A549 (cell line): ENCODE measurements around the gene UGT1A10. TPM values are rescaled to one million over a fixed set of nuclear protein-coding genes. Genes with fewer than 3 reads are reported as not detected.
A peak's percentile ranks its signal among the peaks of the same experiment; 100 is the strongest.

Experiments
- ATAC-seq, 2 experiments: fragments of 200-7000 bp in 1 of 2; fragments of >200 bp in 1 of 2; cut with Nextera tagmentation in 1 of 2; cut with Tn5 transposase in 1 of 2; 3 replicates each; pipeline versions ENCODE4 v1.8.0 to v1.9.1; 2018 to 2020; ENCODE audit warnings: mild to moderate bottlenecking in 1 of 2, moderate library complexity in 1 of 2
- CTCF ChIA-PET: fragments of 300-600 bp; sonication (Branson Sonifier 250); formaldehyde crosslinking; extraction: SDS; loops from one replicate; lab custom pipeline; 2021; ENCODE audit warnings: antibody characterized with exemption, inconsistent platforms; lab: Yijun Ruan, JAX
- POLR2A ChIA-PET: fragments of 350-600 bp; formaldehyde crosslinking; extraction: SDS; loops from one replicate; lab custom pipeline; 2021; ENCODE audit warnings: antibody characterized with exemption, inconsistent platforms; lab: Yijun Ruan, JAX
- DNase-seq, 2 experiments: peaks; one replicate each; pipeline versions ENCODE4 v3.0.0 to v3.0.0-alpha.2; 2011 to 2016; ENCODE audit warnings: low read depth in 1 of 2, low spot score in 1 of 2
- FAIRE-seq: peaks from 2 replicates; lab custom pipeline; 2011; peaks lifted over from hg19 to GRCh38; lab: Jason Lieb, UNC
- H3K27ac ChIP-seq, 2 experiments: fragments of >200 bp; sonication (Bioruptor Twin); formaldehyde crosslinking; 3 replicates each; pipeline ENCODE4 v1.5.1; 2016 to 2017
- H3K4me1 ChIP-seq: fragments of >200 bp; sonication (Bioruptor Twin); formaldehyde crosslinking; 3 replicates; pipeline ENCODE4 v1.6.1; 2016
- H3K4me2 ChIP-seq: fragments of >200 bp; sonication (Bioruptor Twin); formaldehyde crosslinking; 3 replicates; pipeline ENCODE4 v1.6.1; 2016
- H3K4me3 ChIP-seq: fragments of >200 bp; sonication (Bioruptor Twin); formaldehyde crosslinking; 3 replicates; pipeline ENCODE4 v1.5.1; 2016
- H3K9me3 ChIP-seq: fragments of >200 bp; sonication (Bioruptor Twin); formaldehyde crosslinking; 3 replicates; pipeline ENCODE4 v1.6.1; 2016
- BCL3 ChIP-seq: fragments of >200 bp; sonication (Bioruptor Twin); formaldehyde crosslinking; IDR thresholded peaks from 3 replicates; pipeline ENCODE4 v1.6.1; 2016
- CBX2 ChIP-seq: fragments of 200-600 bp; sonication (generic); IDR thresholded peaks from 2 replicates; pipeline ENCODE4 v1.6.1; 2016; ENCODE audit warnings: low read depth, mild to moderate bottlenecking, borderline replicate concordance
- CBX8 ChIP-seq: fragments of 200-600 bp; sonication (generic); IDR thresholded peaks from 2 replicates; pipeline ENCODE4 v1.6.1; 2016
- CHD4 ChIP-seq: fragments of 200-600 bp; sonication (generic); IDR thresholded peaks from 2 replicates; pipeline ENCODE4 v1.6.1; 2016; ENCODE audit warnings: antibody characterized with exemption, mild to moderate bottlenecking, borderline replicate concordance
- CTCF ChIP-seq: fragments of >200 bp; sonication (Bioruptor Twin); formaldehyde crosslinking; IDR thresholded peaks from 3 replicates; pipeline ENCODE4 v1.5.1; 2016
- E2F6 ChIP-seq: IDR thresholded peaks from 2 replicates; pipeline ENCODE4 v1.6.1; 2012; ENCODE audit warnings: low read depth, borderline replicate concordance
- EHMT2 ChIP-seq: fragments of 200-600 bp; sonication (generic); IDR thresholded peaks from 2 replicates; pipeline ENCODE4 v1.6.1; 2016; ENCODE audit warnings: antibody characterized with exemption, low read depth, mild to moderate bottlenecking, moderate library complexity
- EP300 ChIP-seq, 2 experiments: fragments of >200 bp; sonication (Bioruptor Twin); formaldehyde crosslinking; IDR thresholded peaks; 2 replicates in 1 of 2; 3 replicates in 1 of 2; pipeline ENCODE4 v1.6.1; 2016 to 2017
- FOSL2 ChIP-seq, 2 experiments: fragments of 450-650 bp in 1 of 2; fragments of >200 bp in 1 of 2; sonication (Bioruptor Twin) in 1 of 2; formaldehyde crosslinking; IDR thresholded peaks; 2 replicates each; pipeline versions ENCODE4 v1.5.0 to v1.6.1; 2016 to 2020; ENCODE audit warnings: mild to moderate bottlenecking in 1 of 2, moderate library complexity in 1 of 2
- HES2 ChIP-seq: fragments of >200 bp; sonication (Bioruptor Twin); formaldehyde crosslinking; IDR thresholded peaks from 2 replicates; pipeline ENCODE4 v1.6.1; 2016
- HEYL ChIP-seq: fragments of 250-450 bp; sonication (Bioruptor Pico); IDR thresholded peaks from 2 replicates; pipeline ENCODE4 v1.8.0; 2021; ENCODE audit warnings: mild to moderate bottlenecking, moderate library complexity
- HOXA7 ChIP-seq: fragments of 250-450 bp; sonication (Bioruptor Pico); IDR thresholded peaks from 2 replicates; pipeline ENCODE4 v1.5.0; 2020; ENCODE audit warnings: mild to moderate bottlenecking, moderate library complexity
- HOXB13 ChIP-seq: fragments of 250-450 bp; sonication (Bioruptor Pico); IDR thresholded peaks from 2 replicates; pipeline ENCODE4 v1.5.0; 2020; ENCODE audit warnings: low read depth, mild to moderate bottlenecking, moderate library complexity
- HOXB5 ChIP-seq: fragments of 250-450 bp; sonication (Bioruptor Pico); IDR thresholded peaks from 2 replicates; pipeline ENCODE4 v1.5.0; 2020; ENCODE audit warnings: mild to moderate bottlenecking, moderate library complexity
- JUN ChIP-seq, 2 experiments: fragments of >200 bp; sonication (Bioruptor Twin); formaldehyde crosslinking; IDR thresholded peaks; 2 replicates in 1 of 2; 3 replicates in 1 of 2; pipeline ENCODE4 v1.6.1; 2016 to 2017
- KDM1A ChIP-seq: fragments of 200-600 bp; sonication (generic); IDR thresholded peaks from 2 replicates; pipeline ENCODE4 v1.6.1; 2016; ENCODE audit warnings: low read depth, mild to moderate bottlenecking
- MAFK ChIP-seq: fragments of 450-650 bp; IDR thresholded peaks from 2 replicates; pipeline ENCODE4 v1.6.1; 2014; ENCODE audit not compliant: partially characterized antibody
- MYC ChIP-seq: IDR thresholded peaks from 2 replicates; pipeline ENCODE4 v1.6.1; 2012; ENCODE audit warnings: mild to moderate bottlenecking, inconsistent platforms, low read length, improper control_type of control experiment, borderline replicate concordance
- NFE2L2 ChIP-seq: fragments of 150-350 bp; conservative IDR thresholded peaks from 2 replicates; pipeline ENCODE4 v1.6.1; 2014; ENCODE audit warnings: low read length
- NPAS2 ChIP-seq: fragments of 250-450 bp; sonication (Bioruptor Pico); IDR thresholded peaks from 2 replicates; pipeline ENCODE4 v1.8.0; 2022; ENCODE audit warnings: mild to moderate bottlenecking, moderate library complexity, borderline replicate concordance
- NR3C1 ChIP-seq: fragments of >200 bp; sonication (Bioruptor Twin); formaldehyde crosslinking; IDR thresholded peaks from 3 replicates; pipeline ENCODE4 v1.6.1; 2017
- PHF8 ChIP-seq: fragments of 200-600 bp; sonication (generic); IDR thresholded peaks from 2 replicates; pipeline ENCODE4 v1.6.1; 2016; ENCODE audit warnings: low read depth, mild to moderate bottlenecking, antibody characterized with exemption, moderate library complexity, borderline replicate concordance
- RCOR1 ChIP-seq: fragments of 150-350 bp; IDR thresholded peaks from 2 replicates; pipeline ENCODE4 v1.6.1; 2014; ENCODE audit warnings: antibody characterized with exemption, low read length, low read depth
- SMC3 ChIP-seq: fragments of >200 bp; sonication (Bioruptor Twin); formaldehyde crosslinking; IDR thresholded peaks from 3 replicates; pipeline ENCODE4 v1.6.1; 2018; ENCODE audit warnings: inconsistent platforms
- SREBF2 ChIP-seq: fragments of 450-650 bp; IDR thresholded peaks from 2 replicates; pipeline ENCODE4 v1.6.1; 2014; ENCODE audit warnings: mild to moderate bottlenecking, moderate library complexity
- USF2 ChIP-seq: fragments of 450-650 bp; IDR thresholded peaks from 2 replicates; pipeline ENCODE4 v1.6.1; 2014; ENCODE audit warnings: antibody characterized with exemption
- ZSCAN20 ChIP-seq: fragments of 250-450 bp; sonication (Bioruptor Pico); IDR thresholded peaks from 2 replicates; pipeline ENCODE4 v1.8.0; 2022; ENCODE audit warnings: mild to moderate bottlenecking, moderate library complexity
- polyA plus RNA-seq, 4 experiments: library from polyadenylated mRNA; depleted of rRNA in 3 of 4; stranded (reverse); fragments of >200 nt; fragmentation: RNase III in 1 of 4; extraction: RNeasy Plus Mini Kit Qiagen cat#74134 plus additional on column Dnase treatment in 1 of 4; gene quantifications; 2 replicates in 3 of 4; 3 replicates in 1 of 4; pipeline ENCODE4 v1.2.3, GENCODE V29; 2011 to 2017
- TF ChIP-seq, protein P1 (sequence below): fragments of 250-450 bp; sonication (Bioruptor Pico); IDR thresholded peaks from 2 replicates; pipeline ENCODE4 v1.5.0; 2021; ENCODE audit warnings: mild to moderate bottlenecking, moderate library complexity, borderline replicate concordance
- TF ChIP-seq, protein P2 (sequence below): fragments of 200-600 bp; sonication (generic); IDR thresholded peaks from 2 replicates; pipeline ENCODE4 v1.6.1; 2016; ENCODE audit warnings: antibody characterized with exemption, mild to moderate bottlenecking, moderate library complexity

The UGT1A10 gene
- polyA plus RNA-seq, 2 of the 4 experiments (the other 2 are of a cell fraction), result 0.10 TPM; not detected in 1

GRCh38 chr2:233756429-233757081 is 120.3 kb downstream of the UGT1A10 start (continued):
- TF ChIP-seq, protein P1, sequence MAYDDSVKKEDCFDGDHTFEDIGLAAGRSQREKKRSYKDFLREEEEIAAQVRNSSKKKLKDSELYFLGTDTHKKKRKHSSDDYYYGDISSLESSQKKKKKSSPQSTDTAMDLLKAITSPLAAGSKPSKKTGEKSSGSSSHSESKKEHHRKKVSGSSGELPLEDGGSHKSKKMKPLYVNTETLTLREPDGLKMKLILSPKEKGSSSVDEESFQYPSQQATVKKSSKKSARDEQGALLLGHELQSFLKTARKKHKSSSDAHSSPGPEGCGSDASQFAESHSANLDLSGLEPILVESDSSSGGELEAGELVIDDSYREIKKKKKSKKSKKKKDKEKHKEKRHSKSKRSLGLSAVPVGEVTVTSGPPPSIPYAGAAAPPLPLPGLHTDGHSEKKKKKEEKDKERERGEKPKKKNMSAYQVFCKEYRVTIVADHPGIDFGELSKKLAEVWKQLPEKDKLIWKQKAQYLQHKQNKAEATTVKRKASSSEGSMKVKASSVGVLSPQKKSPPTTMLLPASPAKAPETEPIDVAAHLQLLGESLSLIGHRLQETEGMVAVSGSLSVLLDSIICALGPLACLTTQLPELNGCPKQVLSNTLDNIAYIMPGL (CRISPR knock-in tag), result no peak
- TF ChIP-seq HOXB13 (CRISPR knock-in tag), result 0 out of 2 replicates have a peak, but pooled peaks have one; percentile 7
- TF ChIP-seq E2F6, result no peak; the same call in 1 of the 2 replicates
- no peak for TF ChIP-seq NPAS2 (CRISPR knock-in tag)
- TF ChIP-seq MAFK, result no peak
- no peak for TF ChIP-seq CTCF
- TF ChIP-seq EHMT2, result no peak
- no peak for TF ChIP-seq HEYL
- no peak for TF ChIP-seq ZSCAN20 (CRISPR knock-in tag)
- TF ChIP-seq, protein P2, sequence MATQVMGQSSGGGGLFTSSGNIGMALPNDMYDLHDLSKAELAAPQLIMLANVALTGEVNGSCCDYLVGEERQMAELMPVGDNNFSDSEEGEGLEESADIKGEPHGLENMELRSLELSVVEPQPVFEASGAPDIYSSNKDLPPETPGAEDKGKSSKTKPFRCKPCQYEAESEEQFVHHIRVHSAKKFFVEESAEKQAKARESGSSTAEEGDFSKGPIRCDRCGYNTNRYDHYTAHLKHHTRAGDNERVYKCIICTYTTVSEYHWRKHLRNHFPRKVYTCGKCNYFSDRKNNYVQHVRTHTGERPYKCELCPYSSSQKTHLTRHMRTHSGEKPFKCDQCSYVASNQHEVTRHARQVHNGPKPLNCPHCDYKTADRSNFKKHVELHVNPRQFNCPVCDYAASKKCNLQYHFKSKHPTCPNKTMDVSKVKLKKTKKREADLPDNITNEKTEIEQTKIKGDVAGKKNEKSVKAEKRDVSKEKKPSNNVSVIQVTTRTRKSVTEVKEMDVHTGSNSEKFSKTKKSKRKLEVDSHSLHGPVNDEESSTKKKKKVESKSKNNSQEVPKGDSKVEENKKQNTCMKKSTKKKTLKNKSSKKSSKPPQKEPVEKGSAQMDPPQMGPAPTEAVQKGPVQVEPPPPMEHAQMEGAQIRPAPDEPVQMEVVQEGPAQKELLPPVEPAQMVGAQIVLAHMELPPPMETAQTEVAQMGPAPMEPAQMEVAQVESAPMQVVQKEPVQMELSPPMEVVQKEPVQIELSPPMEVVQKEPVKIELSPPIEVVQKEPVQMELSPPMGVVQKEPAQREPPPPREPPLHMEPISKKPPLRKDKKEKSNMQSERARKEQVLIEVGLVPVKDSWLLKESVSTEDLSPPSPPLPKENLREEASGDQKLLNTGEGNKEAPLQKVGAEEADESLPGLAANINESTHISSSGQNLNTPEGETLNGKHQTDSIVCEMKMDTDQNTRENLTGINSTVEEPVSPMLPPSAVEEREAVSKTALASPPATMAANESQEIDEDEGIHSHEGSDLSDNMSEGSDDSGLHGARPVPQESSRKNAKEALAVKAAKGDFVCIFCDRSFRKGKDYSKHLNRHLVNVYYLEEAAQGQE, result no peak
- TF ChIP-seq KDM1A, result no peak
- no peak for TF ChIP-seq RCOR1
- TF ChIP-seq BCL3, result peak; percentile 92; the same call in 2 of the 3 replicates
- no peak for TF ChIP-seq NFE2L2
- no peak for TF ChIP-seq CBX8
- TF ChIP-seq SREBF2, result no peak

- CTCF ChIA-PET, result interaction anchor here (1.6 kb wide), 1 partner anchor 75 kb away, joined by 5 read pairs; no protein-coding TSS in a partner anchor
- ATAC-seq, result no peak
- TF ChIP-seq JUN (IDR thresholded peaks at IDR 0.05), result no peak
- no peak for TF ChIP-seq NR3C1
- TF ChIP-seq SMC3, result no peak
- no peak for TF ChIP-seq USF2
- TF ChIP-seq HOXB13 (CRISPR knock-in tag), result no peak
- TF ChIP-seq HOXA7 (CRISPR knock-in tag), result no peak
- TF ChIP-seq CHD4, result no peak
- TF ChIP-seq RCOR1, result no peak
- TF ChIP-seq FOSL2 (IDR thresholded peaks at IDR 0.05), result no peak
- TF ChIP-seq FOSL2 (CRISPR knock-in tag; IDR thresholded peaks at IDR 0.05), result no peak
- no peak for TF ChIP-seq HES2
- no peak for TF ChIP-seq MYC
- TF ChIP-seq CBX2, result no peak
- no peak for TF ChIP-seq EP300 (IDR thresholded peaks at IDR 0.05)
- no peak for TF ChIP-seq PHF8
- TF ChIP-seq HOXB5, result no peak
Measured at GRCh38 chr2:233758141-233758540, 121.9 kb downstream of the UGT1A10 start.

More at GRCh38 chr2:233758141-233758540, 121.9 kb downstream of the UGT1A10 start:
- FAIRE-seq (no peak), DNase-seq (no peak)
- peaks cover 46% of the 10 kb centered on the region for H3K4me1 ChIP-seq
- no peak overlapping the region for H3K4me3 ChIP-seq
- H3K27ac ChIP-seq, result peak overlapping the region; percentile 91 to 94
- peak overlapping the region; percentile 57; the same call in 2 of the 3 replicates for H3K4me2 ChIP-seq
- peaks cover 24% of the 10 kb centered on the region for H3K9me3 ChIP-seq
- POLR2A ChIA-PET, result interaction anchor here (1.0 kb wide), 1 partner anchor 75 kb away, joined by 3 read pairs; no protein-coding TSS in a partner anchor
